RWPE1 (cell line): Measurements from ENCODE around the gene OR1J1.

ENCODE experiments used
- CTCF ChIA-PET: fragments of 350-600 bp; sonication (Branson Sonifier 250); formaldehyde crosslinking; extraction: SDS; loops from one replicate; lab custom pipeline; 2021; lab: Yijun Ruan, JAX
- POLR2A ChIA-PET: fragments of 400-600 bp; formaldehyde crosslinking; extraction: SDS; loops from one replicate; lab custom pipeline; 2020; ENCODE audit warnings: antibody characterized with exemption; ENCODE audit not compliant: low non-redundant PET; lab: Yijun Ruan, JAX
- DNase-seq: peaks from one replicate; pipeline ENCODE4 v3.0.0; 2012; ENCODE audit warnings: low spot score
- H3K27ac ChIP-seq: fragments of 450-650 bp; 2 replicates; pipeline ENCODE4 v1.5.1; 2017
- TF ChIP-seq, protein P1 (sequence below): fragments of 450-650 bp; conservative IDR thresholded peaks from 2 replicates; pipeline ENCODE4 v1.5.1; 2017; ENCODE audit warnings: low read depth, mild to moderate bottlenecking

The OR1J1 gene

DNA sequence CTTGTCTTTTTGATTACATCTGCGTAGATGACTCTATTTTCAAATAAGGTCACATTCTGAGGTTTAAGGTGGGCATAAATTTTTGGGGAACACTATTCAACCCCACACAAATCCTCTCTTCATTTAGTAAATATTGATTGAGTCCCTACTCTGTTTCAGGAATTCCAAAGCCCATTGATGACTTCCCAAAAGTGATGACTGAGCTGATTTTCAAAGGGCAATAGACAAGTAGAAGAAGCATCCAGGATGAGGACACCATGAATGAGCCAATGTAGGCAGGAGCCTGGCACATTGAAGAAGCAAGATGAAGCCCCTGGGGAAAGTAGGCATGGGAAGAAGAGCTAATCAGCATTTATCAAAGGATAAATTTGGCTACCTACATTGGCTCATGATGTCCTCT lies 35.2 kb downstream of the OR1J1 start:
- DNase-seq, result no peak
- H3K27ac ChIP-seq, result no peak overlapping the region
- ChIA-PET CTCF (interaction anchor here (0.5 to 1.4 kb wide), 4 partner anchors 9 to 746 kb away, joined by 3 to 4 read pairs (median 4); no protein-coding TSS in a partner anchor), POLR2A (no interaction called here)
- TF ChIP-seq, protein P1, sequence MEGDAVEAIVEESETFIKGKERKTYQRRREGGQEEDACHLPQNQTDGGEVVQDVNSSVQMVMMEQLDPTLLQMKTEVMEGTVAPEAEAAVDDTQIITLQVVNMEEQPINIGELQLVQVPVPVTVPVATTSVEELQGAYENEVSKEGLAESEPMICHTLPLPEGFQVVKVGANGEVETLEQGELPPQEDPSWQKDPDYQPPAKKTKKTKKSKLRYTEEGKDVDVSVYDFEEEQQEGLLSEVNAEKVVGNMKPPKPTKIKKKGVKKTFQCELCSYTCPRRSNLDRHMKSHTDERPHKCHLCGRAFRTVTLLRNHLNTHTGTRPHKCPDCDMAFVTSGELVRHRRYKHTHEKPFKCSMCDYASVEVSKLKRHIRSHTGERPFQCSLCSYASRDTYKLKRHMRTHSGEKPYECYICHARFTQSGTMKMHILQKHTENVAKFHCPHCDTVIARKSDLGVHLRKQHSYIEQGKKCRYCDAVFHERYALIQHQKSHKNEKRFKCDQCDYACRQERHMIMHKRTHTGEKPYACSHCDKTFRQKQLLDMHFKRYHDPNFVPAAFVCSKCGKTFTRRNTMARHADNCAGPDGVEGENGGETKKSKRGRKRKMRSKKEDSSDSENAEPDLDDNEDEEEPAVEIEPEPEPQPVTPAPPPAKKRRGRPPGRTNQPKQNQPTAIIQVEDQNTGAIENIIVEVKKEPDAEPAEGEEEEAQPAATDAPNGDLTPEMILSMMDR, result no peak
